Osteoblast (primary cell): ENCODE measurements around the gene DMBX1. TPM values are rescaled to one million over a fixed set of nuclear protein-coding genes. Genes with fewer than 3 reads are reported as not detected.

Source experiments
- DNase-seq: peaks from one replicate; pipeline ENCODE4 v3.0.0; 2011; ENCODE audit warnings: low spot score, mixed read lengths; ENCODE audit not compliant: insufficient read length; ENCODE audit errors: missing footprints
- H2AFZ ChIP-seq: 2 replicates; pipeline ENCODE4 v1.6.0; 2011; ENCODE audit warnings: mild to moderate bottlenecking, low read length
- H3K27ac ChIP-seq: 2 replicates; pipeline ENCODE4 v1.5.1; 2011; ENCODE audit warnings: mild to moderate bottlenecking, low read depth, low read length, moderate library complexity
- H3K27me3 ChIP-seq: 2 replicates; pipeline ENCODE4 v1.6.0; 2012; ENCODE audit warnings: mild to moderate bottlenecking, control low read depth, inconsistent platforms, low read length, moderate library complexity; ENCODE audit not compliant: insufficient read depth
- H3K36me3 ChIP-seq: 2 replicates; pipeline ENCODE4 v1.5.1; 2011; ENCODE audit warnings: mild to moderate bottlenecking, low read length, control low read depth, moderate library complexity; ENCODE audit not compliant: insufficient read depth
- H3K4me1 ChIP-seq: 2 replicates; pipeline ENCODE4 v1.5.1; 2011; ENCODE audit warnings: mild to moderate bottlenecking, low read length, control low read depth, moderate library complexity; ENCODE audit not compliant: insufficient read depth
- H3K4me2 ChIP-seq: 2 replicates; pipeline ENCODE4 v1.6.0; 2011; ENCODE audit warnings: mild to moderate bottlenecking, low read length; ENCODE audit not compliant: insufficient read depth
- H3K4me3 ChIP-seq: fragments of 200-600 bp; sonication (generic); 3 replicates; pipeline ENCODE4 v1.5.1; 2012; ENCODE audit warnings: mild to moderate bottlenecking, low read length, inconsistent platforms; ENCODE audit not compliant: insufficient read depth
- H3K79me2 ChIP-seq: 2 replicates; pipeline ENCODE4 v1.6.0; 2012; ENCODE audit warnings: mild to moderate bottlenecking, low read length, control low read depth, inconsistent platforms; ENCODE audit not compliant: insufficient read depth
- H3K9me3 ChIP-seq: 2 replicates; pipeline ENCODE4 v1.5.1; 2011; ENCODE audit warnings: low read depth, low read length, control low read depth
- H4K20me1 ChIP-seq: 2 replicates; pipeline ENCODE4 v1.6.0; 2012; ENCODE audit warnings: mild to moderate bottlenecking, low read length, control low read depth; ENCODE audit not compliant: insufficient read depth
- CTCF ChIP-seq: IDR thresholded peaks from 2 replicates; pipeline ENCODE4 v1.5.1; 2011; ENCODE audit warnings: mild to moderate bottlenecking, low read depth, low read length, moderate library complexity; ENCODE audit errors: extremely low read depth
- total RNA-seq: library from RNA; depleted of rRNA; stranded (reverse); fragments of >200 nt; gene quantifications from 2 replicates; pipeline ENCODE4 v1.2.3, GENCODE V29; 2012

The DMBX1 gene
- total RNA-seq, 1 donor = not detected

- H3K4me2 ChIP-seq = no peak overlapping the region
- no peak overlapping the region for H3K4me3 ChIP-seq
- no peaks in the 10 kb centered on the region for H3K9me3 ChIP-seq
- DNase-seq = peak; percentile 69
- peaks cover 3% of the 10 kb centered on the region for H3K4me1 ChIP-seq
- H4K20me1 ChIP-seq = peaks cover 5% of the 10 kb centered on the region
- peaks cover 54% of the 10 kb centered on the region for H3K27me3 ChIP-seq
- H3K27ac ChIP-seq = no peak overlapping the region
- H3K79me2 ChIP-seq = no peaks in the 10 kb centered on the region
- H2AFZ ChIP-seq = no peak overlapping the region
- no peak for TF ChIP-seq CTCF
- no peaks in the 10 kb centered on the region for H3K36me3 ChIP-seq
These were observed 43.8 kb upstream of the DMBX1 start for GRCh38 chr1:46445773-46446256.

GRCh38 chr1:46446646-46447498 is 42.8 kb upstream of the DMBX1 start:
- H3K27me3 ChIP-seq = peaks cover 54% of the 10 kb centered on the region
- H3K9me3 ChIP-seq = no peaks in the 10 kb centered on the region
- TF ChIP-seq CTCF = peak; percentile 93
- no peak overlapping the region for H3K27ac ChIP-seq
- peaks cover 3% of the 10 kb centered on the region for H3K4me1 ChIP-seq
- no peaks in the 10 kb centered on the region for H3K79me2 ChIP-seq
- H3K36me3 ChIP-seq = no peaks in the 10 kb centered on the region
- DNase-seq = peak; percentile 97
- H4K20me1 ChIP-seq = peaks cover 5% of the 10 kb centered on the region
- H2AFZ ChIP-seq = no peak overlapping the region
- no peak overlapping the region for H3K4me2 ChIP-seq
- H3K4me3 ChIP-seq = no peak overlapping the region

- H3K4me1 ChIP-seq = no peaks in the 10 kb centered on the region
- H4K20me1 ChIP-seq = peaks cover 5% of the 10 kb centered on the region
- H3K27me3 ChIP-seq = peaks cover 54% of the 10 kb centered on the region
- no peaks in the 10 kb centered on the region for H3K9me3 ChIP-seq
- no peaks in the 10 kb centered on the region for H3K36me3 ChIP-seq
- DNase-seq = peak; percentile 82
- H3K79me2 ChIP-seq = no peaks in the 10 kb centered on the region
- H3K4me3 ChIP-seq = no peak overlapping the region
- H2AFZ ChIP-seq = no peak overlapping the region
- H3K4me2 ChIP-seq = no peak overlapping the region
- no peak overlapping the region for H3K27ac ChIP-seq
- no peak for TF ChIP-seq CTCF
These were observed 42.0 kb upstream of the DMBX1 start for GRCh38 chr1:46447499-46448108.
